GM12864 (cell line): ENCODE results near the gene TBC1D22A.

Experiments
- DNase-seq: peaks from one replicate; pipeline ENCODE4 v3.0.0-alpha.2; 2011; ENCODE audit warnings: low read depth
- H3K4me3 ChIP-seq: 2 replicates; pipeline ENCODE4 v1.5.1; 2011; ENCODE audit warnings: mild to moderate bottlenecking, low read depth, low read length, control low read depth
- TF ChIP-seq, protein P1 (sequence below): IDR thresholded peaks from 2 replicates; pipeline ENCODE4 v1.5.1; 2011; ENCODE audit warnings: low read depth, mild to moderate bottlenecking, moderate library complexity, low read length, control low read depth, inconsistent platforms; ENCODE audit errors: missing control alignments

The TBC1D22A gene

DNA sequence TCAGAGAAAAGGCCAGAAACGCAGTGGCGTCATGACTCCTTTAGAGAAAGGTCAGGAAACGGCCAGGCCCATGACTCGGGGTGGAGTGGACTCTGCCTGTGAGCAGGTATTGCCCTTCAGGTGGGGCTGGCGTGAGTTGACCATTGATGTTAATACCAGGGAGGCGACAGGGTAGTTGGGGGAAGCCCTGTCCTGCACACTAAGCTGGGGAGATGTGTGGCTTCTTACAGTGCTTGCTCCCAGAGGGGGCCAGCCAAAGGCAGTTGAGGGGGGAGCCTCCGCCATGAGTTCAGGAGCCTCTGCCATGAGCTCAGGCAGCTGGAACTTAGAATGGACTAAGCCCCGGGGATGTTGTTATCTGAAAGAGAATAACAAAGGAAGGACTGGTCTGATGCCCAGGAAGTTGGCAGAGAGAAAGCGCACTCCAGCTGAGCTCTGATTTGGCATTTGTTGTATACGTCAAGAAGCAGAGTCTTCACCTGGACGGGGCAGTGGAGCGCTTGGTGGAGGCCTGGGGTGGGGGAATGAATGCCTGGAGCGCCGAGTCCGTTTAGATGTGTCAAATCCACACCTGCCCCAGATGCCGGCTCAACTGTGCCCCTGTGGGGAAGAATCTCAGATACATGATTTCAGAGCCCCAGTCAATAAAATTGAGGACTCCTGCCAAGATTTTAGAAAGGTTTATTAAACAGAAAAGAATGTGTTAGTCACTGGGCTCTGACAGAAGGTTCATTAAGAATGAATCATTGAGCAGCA, 222.5 kb downstream of the TBC1D22A start:
- TF ChIP-seq, protein P1, sequence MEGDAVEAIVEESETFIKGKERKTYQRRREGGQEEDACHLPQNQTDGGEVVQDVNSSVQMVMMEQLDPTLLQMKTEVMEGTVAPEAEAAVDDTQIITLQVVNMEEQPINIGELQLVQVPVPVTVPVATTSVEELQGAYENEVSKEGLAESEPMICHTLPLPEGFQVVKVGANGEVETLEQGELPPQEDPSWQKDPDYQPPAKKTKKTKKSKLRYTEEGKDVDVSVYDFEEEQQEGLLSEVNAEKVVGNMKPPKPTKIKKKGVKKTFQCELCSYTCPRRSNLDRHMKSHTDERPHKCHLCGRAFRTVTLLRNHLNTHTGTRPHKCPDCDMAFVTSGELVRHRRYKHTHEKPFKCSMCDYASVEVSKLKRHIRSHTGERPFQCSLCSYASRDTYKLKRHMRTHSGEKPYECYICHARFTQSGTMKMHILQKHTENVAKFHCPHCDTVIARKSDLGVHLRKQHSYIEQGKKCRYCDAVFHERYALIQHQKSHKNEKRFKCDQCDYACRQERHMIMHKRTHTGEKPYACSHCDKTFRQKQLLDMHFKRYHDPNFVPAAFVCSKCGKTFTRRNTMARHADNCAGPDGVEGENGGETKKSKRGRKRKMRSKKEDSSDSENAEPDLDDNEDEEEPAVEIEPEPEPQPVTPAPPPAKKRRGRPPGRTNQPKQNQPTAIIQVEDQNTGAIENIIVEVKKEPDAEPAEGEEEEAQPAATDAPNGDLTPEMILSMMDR: no peak
- no peak for DNase-seq
- H3K4me3 ChIP-seq: no peak overlapping the region

DNA sequence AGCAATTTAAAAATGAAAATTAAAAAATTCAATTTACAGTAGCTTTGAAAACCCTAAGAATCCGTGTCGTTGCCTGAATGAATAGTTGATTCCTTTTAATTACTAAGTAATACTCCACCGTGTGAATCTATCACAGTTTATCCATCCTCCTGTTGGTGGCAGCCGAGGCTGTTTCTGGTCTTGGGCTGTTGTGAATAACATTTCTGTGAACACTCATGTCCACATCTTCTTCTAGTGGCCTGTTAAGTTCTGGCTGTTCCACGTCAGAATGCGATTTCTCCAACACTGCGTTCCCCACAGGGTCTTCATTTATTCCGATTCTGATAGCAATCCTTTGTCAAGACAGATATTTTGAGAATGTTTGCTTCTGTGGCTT, 223.0 kb downstream of the TBC1D22A start:
- DNase-seq: no peak
- TF ChIP-seq, protein P1: no peak
- no peak overlapping the region for H3K4me3 ChIP-seq

DNA sequence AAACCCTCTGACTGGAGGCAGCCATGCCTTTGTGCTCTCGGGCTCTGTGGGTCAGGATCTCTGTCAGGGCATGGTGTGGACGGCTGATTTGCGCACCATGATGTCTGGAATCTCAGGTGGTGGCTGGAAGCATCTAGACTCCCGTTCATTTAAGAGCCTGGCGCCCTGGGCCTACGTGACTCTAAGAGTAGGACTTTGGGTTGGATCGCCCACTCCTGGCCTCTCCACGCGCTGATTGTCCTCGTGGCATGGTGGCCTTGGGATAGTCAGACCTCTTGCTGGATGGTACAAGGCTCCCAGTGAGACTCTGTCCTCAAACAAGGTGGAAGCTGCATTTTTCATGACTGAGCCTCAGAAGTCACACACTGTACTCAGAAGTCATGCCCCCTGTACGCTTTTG, 224.3 kb downstream of the TBC1D22A start:
- DNase-seq: no peak
- no peak overlapping the region for H3K4me3 ChIP-seq
- TF ChIP-seq, protein P1: no peak

DNA sequence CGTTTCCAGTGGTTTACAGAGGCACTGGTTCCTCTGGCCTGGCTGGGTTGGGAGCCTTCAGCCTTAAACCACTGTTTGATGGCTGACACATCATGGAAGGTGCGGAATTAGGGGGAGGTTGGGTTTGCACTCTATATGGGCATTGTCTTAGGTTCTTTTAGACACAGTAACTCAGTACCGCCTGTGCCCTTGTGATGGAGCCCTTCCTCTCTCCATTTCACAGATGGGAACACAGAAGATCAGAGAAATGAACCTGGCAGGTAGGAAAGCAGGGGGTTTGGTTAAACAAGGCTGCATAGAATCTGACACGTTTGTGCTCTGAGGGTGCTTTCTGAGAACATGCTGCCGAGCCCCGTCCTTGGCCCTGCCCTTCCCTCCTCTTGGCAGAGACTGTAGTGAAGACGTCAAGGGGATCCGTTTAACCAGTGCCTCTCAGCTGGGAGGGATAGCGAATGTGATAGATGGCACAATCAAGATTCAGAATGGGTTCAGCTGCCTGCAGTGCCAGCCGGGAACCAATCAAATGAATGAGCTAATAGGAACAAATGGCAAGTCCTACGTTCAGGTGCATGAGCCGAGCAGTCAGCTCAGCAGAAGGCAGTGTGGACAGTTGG, 228.6 kb downstream of the TBC1D22A start:
- TF ChIP-seq, protein P1: no peak
- H3K4me3 ChIP-seq: no peak overlapping the region
- no peak for DNase-seq

DNA sequence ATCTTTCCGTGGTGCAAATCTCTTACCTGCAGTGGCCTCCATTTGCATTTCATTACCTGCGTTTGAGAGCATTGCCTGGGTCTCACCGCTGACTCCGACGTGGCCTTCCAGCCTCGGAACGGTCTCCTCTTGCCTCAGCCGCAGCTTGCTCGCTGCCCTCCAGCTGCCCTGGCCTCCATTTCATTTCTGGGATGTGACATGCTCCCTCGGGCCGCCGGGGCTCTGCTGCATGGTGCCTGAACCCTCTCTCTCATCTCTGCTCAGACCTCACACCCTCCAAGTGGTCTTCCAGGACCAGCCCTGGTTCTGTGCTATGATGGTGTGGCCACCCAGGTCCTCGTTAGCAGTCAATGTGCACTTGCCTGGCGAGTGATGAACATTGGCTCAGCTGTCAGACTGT, 229.2 kb downstream of the TBC1D22A start:
- no peak for DNase-seq
- no peak overlapping the region for H3K4me3 ChIP-seq
- TF ChIP-seq, protein P1: no peak

DNA sequence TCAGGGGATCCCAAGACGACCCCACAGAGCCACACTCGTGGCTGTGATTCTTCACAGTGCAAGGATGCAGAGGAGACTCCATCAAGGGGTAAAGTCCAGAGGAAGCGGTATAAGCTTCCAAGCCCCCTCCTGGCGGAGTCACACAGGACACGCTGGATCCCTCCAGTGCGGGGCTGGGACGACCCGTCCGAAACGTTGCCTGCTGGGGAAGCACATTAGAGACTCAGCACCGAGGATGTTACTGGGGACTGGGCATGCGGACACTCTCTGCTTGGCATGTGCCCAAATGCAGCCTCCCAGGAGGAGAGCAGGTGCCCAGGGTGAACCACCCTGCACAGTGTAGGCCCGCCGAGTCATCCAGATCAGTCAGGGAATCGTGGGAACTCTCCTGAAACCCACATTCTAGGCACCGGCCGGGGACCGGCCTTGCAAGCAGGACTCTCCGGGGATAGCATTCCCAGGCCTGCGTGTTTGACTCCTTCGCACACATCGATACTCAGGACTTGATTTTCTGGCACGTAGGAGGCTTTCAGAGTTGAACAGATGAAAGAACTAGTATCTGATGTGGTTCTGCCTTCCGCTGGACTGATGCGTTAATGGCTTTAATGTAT, 229.8 kb downstream of the TBC1D22A start:
- no peak overlapping the region for H3K4me3 ChIP-seq
- TF ChIP-seq, protein P1: no peak
- no peak for DNase-seq
